Activated T-cell treated with anti-CD3 and anti-CD28 coated beads, Interleukin-2, amount 50 U/mL, for 1 hour (primary cell): ENCODE results near the gene CFAP91.
A peak's percentile ranks its signal among the peaks of the same experiment; 100 is the strongest.

Source experiments
- DNase-seq: peaks from one replicate; pipeline ENCODE4 v3.0.0-alpha.2; 2020

CFAP91 gene

GRCh38 chr3:119702530-119703527 is at the start of gene CFAP91:
Gene CFAP91 (plus strand): TSS chr3:119703022. CDS start chr3:119703099, 77 bp downstream.
- DNase-seq = peak; percentile 80

- no peak for DNase-seq
Measured at GRCh38 chr3:119653876-119654275, 48.9 kb upstream of the CFAP91 start.

GRCh38 chr3:119657887-119658702 is 44.7 kb upstream of the CFAP91 start:
- no peak for DNase-seq

GRCh38 chr3:119658994-119659393 is 43.8 kb upstream of the CFAP91 start:
- DNase-seq = no peak

- DNase-seq = no peak
Measured at GRCh38 chr3:119659606-119660291, 43.1 kb upstream of the CFAP91 start.

GRCh38 chr3:119660474-119661440 is 42.1 kb upstream of the CFAP91 start, which contains the start of gene POPDC2:
Gene POPDC2 (minus strand): TSS chr3:119660589. CDS start chr3:119660423, 166 bp downstream.
- DNase-seq = no peak

GRCh38 chr3:119662604-119663373 is 40.0 kb upstream of the CFAP91 start:
- DNase-seq = no peak

- no peak for DNase-seq
Measured at GRCh38 chr3:119663885-119664284, 38.9 kb upstream of the CFAP91 start.

- no peak for DNase-seq
Measured at GRCh38 chr3:119664370-119664769, 38.5 kb upstream of the CFAP91 start.

- DNase-seq = no peak
Measured at GRCh38 chr3:119664850-119665379, 37.9 kb upstream of the CFAP91 start.

GRCh38 chr3:119665954-119666559 is 36.8 kb upstream of the CFAP91 start:
- DNase-seq = no peak

- no peak for DNase-seq
Measured at GRCh38 chr3:119669906-119670570, 32.8 kb upstream of the CFAP91 start.

- DNase-seq = no peak
Measured at GRCh38 chr3:119672776-119673175, 30.0 kb upstream of the CFAP91 start.

GRCh38 chr3:119673875-119674274 is 28.9 kb upstream of the CFAP91 start:
- DNase-seq = no peak

GRCh38 chr3:119675188-119675874 is 27.5 kb upstream of the CFAP91 start:
- DNase-seq = no peak

- no peak for DNase-seq
Measured at GRCh38 chr3:119676020-119676419, 26.8 kb upstream of the CFAP91 start.

GRCh38 chr3:119676771-119677640 is 25.8 kb upstream of the CFAP91 start, which contains the start of gene COX17:
Gene COX17 (minus strand): TSS chr3:119677406. CDS start chr3:119677310, 96 bp downstream.
- peak; percentile 91 for DNase-seq

- no peak for DNase-seq
Measured at GRCh38 chr3:119677641-119677934, 25.2 kb upstream of the CFAP91 start.
